Measurements from ENCODE around the gene BAK1.

BAK1 gene

GRCh38 chr6:33579828-33580714 is at the start of gene BAK1:
BAK1 (minus strand) TSS chr6:33580276; CDS start chr6:33577604, 2,672 bp downstream.
- Histone ChIP-seq H3K9ac (ENCODE audit: low read length) (peak within 1 kb of the TSS; percentile 97), H3K4me1 (ENCODE audit: insufficient read depth, low read length) (peaks cover 16% of the 10 kb centered on the region), H3K27me3 (ENCODE audit: control insufficient read depth in 1 of 2, insufficient read depth in 2 of 2, low read length in 2 of 2) (no peaks in the 10 kb centered on the region), H3K9me3 (ENCODE audit: low read length) (no peaks in the 10 kb centered on the region), H3K4me3 (ENCODE audit: low read depth in 1 of 2, low read length in 2 of 2) (peak within 1 kb of the TSS; percentile 58 to 91), H3K36me3 (ENCODE audit: insufficient read depth, low read length) (peaks cover 23% of the 10 kb centered on the region), H3K27ac (ENCODE audit: low read depth, low read length) (peak within 1 kb of the TSS; percentile 67)

GRCh38 chr6:33628401-33628964 is 48.4 kb upstream of the BAK1 start:
- no peak overlapping the region for H3K27ac ChIP-seq (ENCODE audit: low read depth, low read length)
- peaks cover 4% of the 10 kb centered on the region for H3K4me1 ChIP-seq (ENCODE audit: insufficient read depth, low read length)

DNA sequence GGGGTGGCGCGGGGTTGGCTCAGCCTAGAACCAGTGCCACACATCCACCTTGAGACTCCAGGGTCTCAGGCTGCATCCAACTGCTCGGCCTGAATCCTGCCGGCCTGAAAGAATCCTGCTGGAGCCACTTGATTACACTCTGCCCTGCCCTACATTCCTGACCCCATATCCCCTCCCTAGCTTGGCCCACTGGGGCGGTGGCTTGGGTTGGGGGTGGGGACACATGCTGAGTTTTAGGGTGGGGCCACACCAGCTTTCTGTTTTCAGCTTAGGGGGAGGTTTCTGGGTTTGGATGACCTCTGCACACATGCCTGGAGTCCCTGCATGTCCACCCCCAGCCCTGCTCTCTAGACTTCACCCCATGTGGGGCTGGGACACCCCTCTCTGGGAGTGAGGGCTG is 47.8 kb upstream of the BAK1 start:
- peaks cover 6 to 20% of the 10 kb centered on the region in 2 donors for H3K27me3 ChIP-seq (ENCODE audit: control insufficient read depth in 1 of 2, insufficient read depth in 2 of 2, low read length in 2 of 2)
- H3K9ac ChIP-seq (ENCODE audit: low read length) = no peak overlapping the region
- H3K27ac ChIP-seq (ENCODE audit: low read depth, low read length) = no peak overlapping the region
- peaks cover under 1% of the 10 kb centered on the region for H3K4me1 ChIP-seq (ENCODE audit: insufficient read depth, low read length)
- no peaks in the 10 kb centered on the region for H3K36me3 ChIP-seq (ENCODE audit: insufficient read depth, low read length)
- H3K4me3 ChIP-seq (ENCODE audit: low read depth in 1 of 2, low read length in 2 of 2) = no peak overlapping the region
- no peaks in the 10 kb centered on the region for H3K9me3 ChIP-seq (ENCODE audit: low read length)

More at GRCh38 chr6:33628401-33628964, 48.4 kb upstream of the BAK1 start:
- no peaks in the 10 kb centered on the region for H3K36me3 ChIP-seq (ENCODE audit: insufficient read depth, low read length)
- no peaks in the 10 kb centered on the region for H3K9me3 ChIP-seq (ENCODE audit: low read length)
- H3K4me3 ChIP-seq (ENCODE audit: low read depth in 1 of 2, low read length in 2 of 2) = no peak overlapping the region
- no peak overlapping the region for H3K9ac ChIP-seq (ENCODE audit: low read length)
- H3K27me3 ChIP-seq (ENCODE audit: control insufficient read depth in 1 of 2, insufficient read depth in 2 of 2, low read length in 2 of 2) = peaks cover 6 to 18% of the 10 kb centered on the region in 2 donors

GRCh38 chr6:33624856-33625255 is 44.8 kb upstream of the BAK1 start:
- Histone ChIP-seq H3K36me3 (ENCODE audit: insufficient read depth, low read length) (no peaks in the 10 kb centered on the region), H3K9me3 (ENCODE audit: low read length) (no peaks in the 10 kb centered on the region), H3K27me3 (ENCODE audit: control insufficient read depth in 1 of 2, insufficient read depth in 2 of 2, low read length in 2 of 2) (peaks cover 6 to 28% of the 10 kb centered on the region in 2 donors), H3K4me1 (ENCODE audit: insufficient read depth, low read length) (peaks cover 10% of the 10 kb centered on the region), H3K9ac (ENCODE audit: low read length) (no peak overlapping the region), H3K4me3 (ENCODE audit: low read depth in 1 of 2, low read length in 2 of 2) (no peak overlapping the region), H3K27ac (ENCODE audit: low read depth, low read length) (no peak overlapping the region)

DNA sequence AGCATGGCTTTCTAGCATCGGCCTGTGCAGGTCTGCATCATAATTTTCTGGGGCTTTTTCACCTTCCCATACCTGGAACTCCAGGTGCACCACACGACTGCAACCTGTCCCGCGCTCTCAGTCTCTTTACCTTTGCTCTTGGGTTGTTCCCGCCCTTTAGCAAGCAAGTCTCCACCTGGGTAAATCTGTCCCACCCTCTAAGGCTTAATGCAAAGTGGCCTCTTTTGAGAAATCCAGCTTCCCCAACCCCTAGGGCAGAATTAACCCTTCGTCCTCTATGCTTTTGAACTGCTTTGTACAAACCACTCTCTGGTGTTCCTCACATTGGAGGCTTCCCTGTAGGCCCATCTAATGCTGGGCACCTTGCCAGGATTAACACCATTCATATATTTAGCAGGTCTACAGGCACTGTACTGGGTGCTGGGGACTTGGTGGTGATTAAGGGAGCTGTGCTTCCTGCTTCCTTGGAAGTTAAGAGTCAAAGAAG is 43.9 kb upstream of the BAK1 start:
- H3K9me3 ChIP-seq (ENCODE audit: low read length) = no peaks in the 10 kb centered on the region
- no peak overlapping the region for H3K4me3 ChIP-seq (ENCODE audit: low read depth in 1 of 2, low read length in 2 of 2)
- no peaks in the 10 kb centered on the region for H3K36me3 ChIP-seq (ENCODE audit: insufficient read depth, low read length)
- peaks cover 16% of the 10 kb centered on the region for H3K4me1 ChIP-seq (ENCODE audit: insufficient read depth, low read length)
- H3K27ac ChIP-seq (ENCODE audit: low read depth, low read length) = no peak overlapping the region
- H3K27me3 ChIP-seq (ENCODE audit: control insufficient read depth in 1 of 2, insufficient read depth in 2 of 2, low read length in 2 of 2) = peaks cover 6 to 28% of the 10 kb centered on the region in 2 donors
- H3K9ac ChIP-seq (ENCODE audit: low read length) = no peak overlapping the region

DNA sequence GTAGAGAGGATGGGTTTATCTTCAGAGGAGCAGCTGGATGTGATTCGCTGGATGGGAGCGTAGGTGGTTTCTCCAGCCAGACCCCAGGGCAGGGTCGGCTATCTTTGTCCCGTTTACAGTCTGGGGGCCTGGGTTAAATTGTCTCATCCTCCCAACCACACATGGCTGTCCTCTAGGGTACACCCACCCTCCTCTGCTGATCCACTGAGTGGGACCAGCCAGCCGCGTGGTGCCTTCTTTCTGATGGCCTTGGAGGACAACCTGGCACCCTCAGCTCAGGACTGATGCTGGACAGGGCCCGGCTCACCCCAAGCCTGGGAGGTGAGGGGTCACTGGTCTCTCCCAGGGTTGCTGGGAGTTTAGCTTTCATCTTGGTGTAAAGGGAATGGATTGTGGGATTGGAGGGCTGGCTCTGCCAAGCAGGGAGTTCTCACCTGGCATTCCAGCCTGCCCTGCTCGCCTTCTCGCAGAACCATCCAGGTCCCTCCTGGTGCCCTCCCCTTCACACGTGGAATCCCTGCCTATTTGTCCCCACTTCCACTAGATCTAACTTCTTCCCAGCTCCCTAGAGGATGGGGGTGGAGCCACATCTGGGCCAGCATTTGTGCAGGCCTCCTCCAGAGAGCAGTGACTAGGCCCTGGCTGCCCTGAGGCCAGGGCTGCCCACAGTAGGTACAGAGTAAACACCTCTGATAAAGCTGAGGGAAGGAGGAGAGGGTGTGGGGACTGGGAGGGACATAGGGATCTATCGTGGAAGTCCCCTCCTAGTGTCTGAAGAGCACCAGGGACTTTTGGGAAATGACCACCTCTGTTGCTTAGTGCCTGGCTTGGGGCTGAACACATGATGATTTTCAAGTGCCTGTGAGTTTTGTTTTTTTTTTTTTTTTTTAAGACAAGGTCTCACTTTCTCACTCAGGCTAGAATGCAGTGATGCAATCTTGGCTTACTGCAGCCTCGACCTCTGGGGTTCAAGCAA is 42.7 kb upstream of the BAK1 start:
- no peak overlapping the region for H3K9ac ChIP-seq (ENCODE audit: low read length)

DNA sequence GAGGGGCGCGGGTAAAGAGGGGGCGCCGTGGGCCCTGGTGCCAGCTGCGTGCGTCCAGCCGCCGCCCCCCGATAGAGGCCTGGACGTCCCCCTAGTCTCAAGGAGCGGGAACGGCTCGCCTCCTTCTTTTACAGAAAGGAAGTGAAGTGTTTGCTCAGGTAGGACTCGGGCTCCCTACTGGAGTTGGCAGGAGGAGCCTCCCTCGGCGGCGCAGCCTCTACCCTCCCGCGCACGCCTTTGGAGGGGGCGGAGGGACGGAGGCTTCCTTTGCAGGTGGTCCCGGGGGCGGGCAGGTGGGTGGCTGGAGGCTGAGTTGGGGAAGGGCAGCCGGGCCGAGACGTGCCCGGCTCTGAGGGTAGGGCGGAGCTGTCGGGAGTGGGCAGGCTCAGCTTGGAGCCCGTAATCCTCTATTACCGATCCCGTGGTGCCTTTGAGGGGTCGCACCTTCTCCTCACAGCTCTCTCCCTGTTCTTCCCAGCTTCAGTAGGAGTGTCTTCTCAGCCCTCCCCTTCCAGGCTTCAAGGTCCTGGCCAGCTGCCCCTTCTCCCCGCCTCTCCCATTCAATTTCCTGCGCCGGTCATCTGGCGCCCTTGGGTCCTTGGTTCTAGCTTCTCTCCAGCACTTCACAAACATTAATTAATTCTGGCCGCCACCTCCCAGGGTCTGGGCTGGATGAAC is 41.8 kb upstream of the BAK1 start:
- peak overlapping the region; percentile 53 to 60 for H3K4me3 ChIP-seq (ENCODE audit: low read depth in 1 of 2, low read length in 2 of 2)
- H3K36me3 ChIP-seq (ENCODE audit: insufficient read depth, low read length) = no peaks in the 10 kb centered on the region
- H3K9me3 ChIP-seq (ENCODE audit: low read length) = no peaks in the 10 kb centered on the region
- no peak overlapping the region for H3K9ac ChIP-seq (ENCODE audit: low read length)
- H3K27me3 ChIP-seq (ENCODE audit: control insufficient read depth in 1 of 2, insufficient read depth in 2 of 2, low read length in 2 of 2) = peaks cover 6 to 28% of the 10 kb centered on the region in 2 donors
- H3K27ac ChIP-seq (ENCODE audit: low read depth, low read length) = no peak overlapping the region
- H3K4me1 ChIP-seq (ENCODE audit: insufficient read depth, low read length) = peaks cover 16% of the 10 kb centered on the region

More for the DNA sequence above, 42.7 kb upstream of the BAK1 start:
- Histone ChIP-seq H3K27ac (ENCODE audit: low read depth, low read length) (no peak overlapping the region), H3K9me3 (ENCODE audit: low read length) (no peaks in the 10 kb centered on the region), H3K36me3 (ENCODE audit: insufficient read depth, low read length) (no peaks in the 10 kb centered on the region), H3K27me3 (ENCODE audit: control insufficient read depth in 1 of 2, insufficient read depth in 2 of 2, low read length in 2 of 2) (peaks cover 6 to 28% of the 10 kb centered on the region in 2 donors), H3K4me3 (ENCODE audit: low read depth in 1 of 2, low read length in 2 of 2) (peak overlapping the region; percentile 53 to 60), H3K4me1 (ENCODE audit: insufficient read depth, low read length) (peaks cover 16% of the 10 kb centered on the region)

GRCh38 chr6:33620856-33621710 is 41.0 kb upstream of the BAK1 start, which contains the start of gene ITPR3:
ITPR3 (plus strand) TSS chr6:33621322; CDS start chr6:33621603, 281 bp downstream.
- Histone ChIP-seq H3K9me3 (ENCODE audit: low read length) (no peaks in the 10 kb centered on the region), H3K4me1 (ENCODE audit: insufficient read depth, low read length) (peaks cover 16% of the 10 kb centered on the region), H3K27ac (ENCODE audit: low read depth, low read length) (no peak within 1 kb of the TSS), H3K9ac (ENCODE audit: low read length) (no peak within 1 kb of the TSS), H3K36me3 (ENCODE audit: insufficient read depth, low read length) (no peaks in the 10 kb centered on the region), H3K27me3 (ENCODE audit: control insufficient read depth in 1 of 2, insufficient read depth in 2 of 2, low read length in 2 of 2) (peaks cover 6 to 26% of the 10 kb centered on the region in 2 donors), H3K4me3 (ENCODE audit: low read depth in 1 of 2, low read length in 2 of 2) (peak within 1 kb of the TSS; percentile 53 to 78)

DNA sequence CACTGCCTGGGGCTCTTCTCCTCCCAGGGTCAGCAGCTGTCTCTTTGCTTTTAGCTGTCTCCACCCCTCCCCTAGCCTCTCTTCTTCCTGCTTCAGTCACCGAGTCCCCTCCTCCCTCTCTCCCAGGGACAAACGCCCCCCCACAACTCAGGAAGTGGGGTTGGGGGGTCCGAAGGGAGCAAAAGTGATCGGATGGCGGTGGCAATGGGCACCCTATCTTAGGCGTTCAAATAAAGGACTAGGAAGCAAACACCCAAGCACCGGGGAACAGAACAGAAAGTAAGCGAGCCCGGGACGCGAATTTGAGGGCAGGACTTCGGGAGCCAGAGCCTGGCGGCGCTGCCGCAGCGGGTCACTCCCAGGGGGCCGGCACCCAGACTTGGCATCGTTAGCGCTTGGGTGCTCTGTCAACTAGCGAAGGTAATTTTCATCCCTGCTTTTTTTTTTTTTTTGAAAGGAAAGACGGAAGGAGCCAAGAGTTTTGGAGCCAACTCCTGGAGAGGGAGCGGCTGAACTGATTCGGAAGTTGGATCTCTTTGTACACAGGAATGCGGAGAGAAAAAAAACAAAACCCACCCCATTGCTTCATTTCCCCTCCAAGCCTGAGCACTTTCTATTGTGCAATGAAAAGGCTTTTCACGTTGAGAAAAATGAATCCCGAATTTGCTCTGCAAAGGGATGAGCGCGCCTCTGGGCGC is 40.2 kb upstream of the BAK1 start:
- H3K4me1 ChIP-seq (ENCODE audit: insufficient read depth, low read length) = peaks cover 16% of the 10 kb centered on the region
- H3K9me3 ChIP-seq (ENCODE audit: low read length) = no peaks in the 10 kb centered on the region
- H3K27ac ChIP-seq (ENCODE audit: low read depth, low read length) = no peak overlapping the region
- H3K9ac ChIP-seq (ENCODE audit: low read length) = no peak overlapping the region
- H3K27me3 ChIP-seq (ENCODE audit: control insufficient read depth in 1 of 2, insufficient read depth in 2 of 2, low read length in 2 of 2) = peaks cover 6 to 20% of the 10 kb centered on the region in 2 donors
- peak overlapping the region; percentile 53 to 78 for H3K4me3 ChIP-seq (ENCODE audit: low read depth in 1 of 2, low read length in 2 of 2)
- H3K36me3 ChIP-seq (ENCODE audit: insufficient read depth, low read length) = no peaks in the 10 kb centered on the region

Measured in muscle layer of colon (tissue), 2 donors.